NT2/D1 (cell line): ENCODE measurements around the gene ZBTB7A.

Source experiments
- DNase-seq: peaks from one replicate; pipeline ENCODE4 v3.0.0-alpha.2; 2011; ENCODE audit warnings: low read depth, low spot score
- H3K27me3 ChIP-seq: 2 replicates; pipeline ENCODE4 v1.6.0; 2011; ENCODE audit warnings: mild to moderate bottlenecking; ENCODE audit not compliant: insufficient read length, insufficient read depth
- H3K36me3 ChIP-seq: 2 replicates; pipeline ENCODE4 v1.6.1; 2011; ENCODE audit warnings: mild to moderate bottlenecking, low read length, mixed read lengths; ENCODE audit not compliant: insufficient read depth, insufficient read length
- H3K4me1 ChIP-seq: 2 replicates; pipeline ENCODE4 v1.5.1; 2011; ENCODE audit not compliant: insufficient read depth, insufficient read length
- H3K4me3 ChIP-seq: 2 replicates; pipeline ENCODE4 v1.5.1; 2011; ENCODE audit warnings: low read depth; ENCODE audit not compliant: insufficient read length
- H3K9ac ChIP-seq: 2 replicates; pipeline ENCODE4 v1.6.0; 2011; ENCODE audit warnings: low read depth; ENCODE audit not compliant: insufficient read length
- H3K9me3 ChIP-seq: 2 replicates; pipeline ENCODE4 v1.5.1; 2011; ENCODE audit warnings: mild to moderate bottlenecking, low read length; ENCODE audit not compliant: insufficient read depth
- SUZ12 ChIP-seq: IDR thresholded peaks from 2 replicates; pipeline ENCODE4 v1.6.1; 2011; ENCODE audit not compliant: insufficient read length, insufficient read depth; ENCODE audit errors: extremely low read depth
- YY1 ChIP-seq: IDR thresholded peaks from 2 replicates; pipeline ENCODE4 v1.6.1; 2011; ENCODE audit not compliant: insufficient read length, insufficient read depth
- ZNF274 ChIP-seq: IDR thresholded peaks from 2 replicates; pipeline ENCODE4 v1.6.1; 2011; ENCODE audit warnings: mild to moderate bottlenecking, low read depth, low read length

ZBTB7A gene

DNA sequence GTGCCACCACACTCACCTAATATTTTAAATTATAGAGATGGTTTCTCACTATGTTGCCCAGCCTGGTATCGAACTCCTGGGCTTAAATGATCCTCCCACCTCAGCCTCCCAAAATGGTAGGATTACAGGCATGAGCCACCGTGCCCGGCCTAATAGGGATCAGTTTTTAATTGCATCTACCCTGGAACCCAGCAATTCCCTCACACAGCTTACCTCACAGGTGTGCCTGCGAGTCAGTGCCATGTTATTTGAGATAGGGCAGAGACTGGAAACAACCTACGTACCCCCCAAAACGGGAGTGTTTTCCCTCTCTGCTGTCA lies 42.9 kb upstream of the ZBTB7A start:
- peaks cover 10% of the 10 kb centered on the region for H3K4me1 ChIP-seq
- H3K9ac ChIP-seq = no peak overlapping the region
- no peak for DNase-seq
- H3K36me3 ChIP-seq = peaks cover 92% of the 10 kb centered on the region
- H3K4me3 ChIP-seq = no peak overlapping the region
- no peak for TF ChIP-seq ZNF274
- no peak for TF ChIP-seq SUZ12
- no peak for TF ChIP-seq YY1
- H3K9me3 ChIP-seq = no peaks in the 10 kb centered on the region
- no peaks in the 10 kb centered on the region for H3K27me3 ChIP-seq

DNA sequence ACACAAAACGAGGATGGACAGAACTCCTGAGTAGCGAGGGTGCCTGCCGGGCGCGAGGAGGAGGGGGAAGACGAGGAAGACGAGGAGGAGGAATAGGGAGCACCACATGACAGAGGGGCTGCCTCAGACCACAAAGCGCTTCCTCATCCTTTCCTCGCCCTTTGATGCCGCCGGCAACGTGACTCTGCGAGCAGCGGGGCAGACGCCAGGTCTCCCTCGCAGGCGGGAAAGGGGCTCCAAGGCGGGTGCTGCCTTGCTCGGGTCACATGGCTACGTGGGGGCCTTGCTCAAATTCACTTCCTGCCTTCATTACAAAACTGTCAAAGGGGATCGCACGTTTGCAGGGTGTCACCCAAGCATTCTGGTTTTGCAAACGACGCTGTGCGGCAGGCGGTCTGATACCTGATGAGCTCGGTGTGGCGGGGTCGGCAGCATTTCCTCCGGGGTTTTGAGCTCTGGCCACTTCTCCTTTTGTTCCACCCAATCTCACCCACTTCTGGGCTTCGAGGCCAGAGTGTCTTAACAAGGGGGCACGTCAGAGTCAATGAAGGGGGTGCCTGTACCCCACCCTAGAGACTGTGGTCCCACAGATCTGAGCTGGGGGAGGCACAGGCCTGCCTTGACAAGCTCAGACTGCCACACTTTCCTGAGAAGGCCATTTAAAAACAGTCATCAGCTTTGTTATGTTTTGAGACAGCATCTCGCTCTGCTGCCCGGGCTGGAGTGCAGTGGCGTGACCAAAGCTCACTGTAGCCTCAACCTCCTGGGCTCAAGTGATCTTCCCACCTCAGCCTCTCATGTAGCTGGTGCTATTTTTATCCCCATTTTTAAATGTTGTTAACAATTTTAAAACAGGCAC lies 42.3 kb upstream of the ZBTB7A start:
- Histone ChIP-seq H3K4me1 (peaks cover 7% of the 10 kb centered on the region), H3K4me3 (no peak overlapping the region), H3K9me3 (no peaks in the 10 kb centered on the region), H3K27me3 (no peaks in the 10 kb centered on the region), H3K9ac (no peak overlapping the region), H3K36me3 (peaks cover 91% of the 10 kb centered on the region)
- no peak for DNase-seq
- TF ChIP-seq YY1 (no peak), SUZ12 (no peak), ZNF274 (no peak)

DNA sequence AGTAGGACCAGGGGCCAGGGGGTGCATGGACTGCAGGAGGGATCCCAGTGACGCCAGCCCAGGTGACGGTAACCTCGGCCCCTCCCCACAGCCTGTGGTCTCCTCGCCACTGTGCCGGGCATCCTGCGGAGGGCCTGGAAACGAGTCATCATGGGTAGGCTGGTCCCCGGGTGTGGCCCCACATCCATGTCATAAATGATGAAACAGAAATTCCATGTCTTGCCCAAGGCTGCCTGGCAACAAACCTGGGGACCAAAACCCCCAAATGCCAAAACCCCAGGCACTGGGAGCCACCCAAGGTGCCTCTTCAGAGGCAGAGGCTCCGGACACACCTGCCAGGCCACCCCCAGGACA lies 36.4 kb upstream of the ZBTB7A start:
- H3K9ac ChIP-seq = no peak overlapping the region
- peaks cover 92% of the 10 kb centered on the region for H3K36me3 ChIP-seq
- H3K4me1 ChIP-seq = peaks cover 7% of the 10 kb centered on the region
- H3K4me3 ChIP-seq = no peak overlapping the region
- H3K9me3 ChIP-seq = no peaks in the 10 kb centered on the region
- no peak for DNase-seq
- no peaks in the 10 kb centered on the region for H3K27me3 ChIP-seq
- TF ChIP-seq ZNF274 (no peak), SUZ12 (no peak), YY1 (no peak)

DNA sequence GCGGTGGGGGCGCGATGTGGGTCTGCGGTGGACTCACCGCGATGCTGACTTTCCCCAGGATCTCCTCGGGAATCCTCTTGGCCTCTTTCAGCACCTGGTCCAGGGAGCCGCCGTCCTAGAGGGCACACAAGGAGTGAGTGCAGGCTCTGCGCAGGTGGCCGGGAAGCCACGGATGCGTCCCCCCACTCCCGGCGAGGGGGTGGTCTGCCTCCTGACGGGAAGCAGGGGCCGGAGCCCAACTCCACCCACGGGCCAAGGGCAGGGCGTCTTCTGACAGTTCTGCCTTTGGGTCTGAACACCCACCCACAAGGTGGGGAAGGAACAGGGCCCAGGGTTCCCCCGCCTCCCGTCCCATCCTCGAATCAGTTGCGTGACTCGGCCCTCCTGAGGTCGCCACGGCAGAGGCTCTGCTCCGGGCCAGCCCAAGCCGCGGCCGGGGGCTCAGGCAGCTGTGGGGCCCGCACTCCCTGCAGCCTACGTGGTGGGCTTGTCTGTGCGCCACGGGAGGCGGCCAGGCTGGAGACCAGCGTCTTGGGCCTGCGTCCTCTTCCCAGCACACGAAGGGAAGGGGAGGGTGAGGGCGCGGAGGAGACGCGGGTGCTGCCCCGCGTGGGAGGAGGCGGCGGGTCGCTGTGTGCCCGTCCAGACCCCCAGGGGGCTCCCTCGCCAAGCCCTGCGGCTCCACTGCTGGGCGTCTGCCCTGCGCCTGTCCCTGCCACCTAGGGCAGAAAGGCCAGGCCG lies 35.8 kb upstream of the ZBTB7A start:
- no peaks in the 10 kb centered on the region for H3K27me3 ChIP-seq
- peaks cover 92% of the 10 kb centered on the region for H3K36me3 ChIP-seq
- TF ChIP-seq ZNF274 (no peak), SUZ12 (no peak), YY1 (no peak)
- no peak overlapping the region for H3K4me3 ChIP-seq
- no peaks in the 10 kb centered on the region for H3K9me3 ChIP-seq
- DNase-seq = no peak
- H3K9ac ChIP-seq = no peak overlapping the region
- H3K4me1 ChIP-seq = peaks cover 7% of the 10 kb centered on the region

GRCh38 chr19:4101496-4101770 lies 34.7 kb upstream of the ZBTB7A start:
- no peak for DNase-seq
- TF ChIP-seq SUZ12 (no peak), ZNF274 (no peak), YY1 (no peak)
- peak overlapping the region; percentile 24 for H3K9ac ChIP-seq
- H3K4me1 ChIP-seq = peaks cover 7% of the 10 kb centered on the region
- H3K27me3 ChIP-seq = no peaks in the 10 kb centered on the region
- H3K9me3 ChIP-seq = no peaks in the 10 kb centered on the region
- peaks cover 92% of the 10 kb centered on the region for H3K36me3 ChIP-seq
- no peak overlapping the region for H3K4me3 ChIP-seq

GRCh38 chr19:4100647-4101495 lies 34.2 kb upstream of the ZBTB7A start:
- DNase-seq = no peak
- Histone ChIP-seq H3K36me3 (peaks cover 92% of the 10 kb centered on the region), H3K4me3 (no peak overlapping the region), H3K9me3 (no peaks in the 10 kb centered on the region), H3K27me3 (no peaks in the 10 kb centered on the region), H3K9ac (peak overlapping the region; percentile 24), H3K4me1 (peaks cover 7% of the 10 kb centered on the region)
- TF ChIP-seq ZNF274 = no peak
- TF ChIP-seq SUZ12 = no peak
- no peak for TF ChIP-seq YY1

DNA sequence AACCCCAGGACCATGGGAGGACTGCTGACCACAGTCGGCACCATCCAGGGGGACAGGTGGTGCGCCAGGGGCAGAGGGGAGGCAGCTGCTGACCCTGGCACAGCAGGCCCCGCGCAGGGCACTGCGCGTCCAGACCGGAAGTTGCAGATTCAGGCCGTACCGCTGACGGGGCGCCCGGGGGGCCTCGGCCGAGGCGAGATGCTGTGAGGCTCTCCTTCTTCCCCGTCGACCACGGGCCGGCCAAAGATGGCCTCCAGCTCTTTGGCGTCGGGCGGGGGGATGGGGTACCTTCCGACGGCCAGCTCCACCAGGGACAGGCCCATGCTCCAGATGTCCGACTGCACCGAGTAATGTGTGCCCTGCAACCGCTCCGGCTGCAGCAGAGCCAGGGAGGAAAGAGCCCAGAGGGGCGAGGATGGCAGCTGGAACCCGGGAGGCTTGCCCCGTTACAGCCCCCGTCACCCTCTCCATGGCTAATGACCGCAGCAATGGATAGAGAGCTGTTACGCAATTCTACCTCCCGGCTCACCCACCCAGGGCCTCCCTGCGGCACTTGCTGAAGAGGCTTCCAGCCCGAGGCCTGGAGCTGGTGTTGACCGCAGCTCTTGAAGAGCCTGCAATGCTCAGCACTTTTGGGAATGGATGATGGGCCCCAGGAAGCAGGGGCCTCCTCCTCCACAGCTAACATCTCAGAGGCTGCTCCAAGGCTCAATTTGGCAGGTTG lies 32.5 kb upstream of the ZBTB7A start:
- Histone ChIP-seq H3K9me3 (no peaks in the 10 kb centered on the region), H3K4me3 (no peak overlapping the region), H3K27me3 (no peaks in the 10 kb centered on the region), H3K36me3 (peaks cover 94% of the 10 kb centered on the region), H3K4me1 (peaks cover 7% of the 10 kb centered on the region), H3K9ac (no peak overlapping the region)
- DNase-seq = no peak
- no peak for TF ChIP-seq SUZ12
- no peak for TF ChIP-seq YY1
- TF ChIP-seq ZNF274 = no peak
